Activated CD4-positive, alpha-beta T cell treated with anti-CD3 and anti-CD28 coated beads for 36 hours (primary cell): ENCODE results near the gene RBM47. TPM values are rescaled to one million over a fixed set of nuclear protein-coding genes. Genes with fewer than 3 reads are reported as not detected.

Source experiments
- ATAC-seq: fragments of 200-7000 bp; cut with Tn5 transposase; one replicate; pipeline ENCODE4 v1.10.0; 2021; ENCODE audit warnings: mild to moderate bottlenecking, moderate library complexity
- CTCF ChIA-PET: fragments of 350-600 bp; sonication (Branson Sonifier 250); formaldehyde crosslinking; loops from one replicate; lab custom pipeline; 2021; ENCODE audit warnings: antibody characterized with exemption; lab: Charles Lee
- POLR2A ChIA-PET: fragments of 350-600 bp; sonication (Branson Sonifier 250); formaldehyde crosslinking; loops from one replicate; lab custom pipeline; 2021; ENCODE audit warnings: antibody characterized with exemption, inconsistent platforms; lab: Charles Lee
- DNase-seq: peaks from one replicate; pipeline ENCODE4 v3.0.0-alpha.2; 2020
- H3K27ac Mint-ChIP-seq: one replicate; pipeline ENCODE4 v1.8.0; 2021; ENCODE audit warnings: mixed read lengths
- H3K27me3 Mint-ChIP-seq: one replicate; pipeline ENCODE4 v1.8.0; 2021; ENCODE audit warnings: mixed read lengths
- H3K36me3 Mint-ChIP-seq: one replicate; pipeline ENCODE4 v1.8.0; 2021; ENCODE audit warnings: low read depth, mixed read lengths
- H3K4me1 Mint-ChIP-seq: one replicate; pipeline ENCODE4 v1.8.0; 2021; ENCODE audit warnings: mixed read lengths
- H3K4me3 Mint-ChIP-seq: one replicate; pipeline ENCODE4 v1.8.0; 2021; ENCODE audit warnings: mild to moderate bottlenecking, moderate library complexity, mixed read lengths
- H3K9me3 Mint-ChIP-seq: one replicate; pipeline ENCODE4 v1.8.0; 2021; ENCODE audit warnings: low read depth, mixed read lengths
- intact Hi-C, 2 experiments: fragments of 100-400 bp; cut with DNase I in 1 of 2; cut with micrococcal nuclease in 1 of 2; formaldehyde crosslinking; loops; one replicate each; pipeline versions ENCODE4 v1.14.2 to v1.15.1; 2022 to 2024; cut with DNase I, micrococcal nuclease
- total RNA-seq, 2 experiments: library from RNA; stranded (reverse); gene quantifications; one replicate each; pipeline ENCODE4 v1.2.3, GENCODE V29; 2021

The RBM47 gene
- total RNA-seq, 2 experiments from 2014 or later, result 3.2 to 4.4 TPM

DNA sequence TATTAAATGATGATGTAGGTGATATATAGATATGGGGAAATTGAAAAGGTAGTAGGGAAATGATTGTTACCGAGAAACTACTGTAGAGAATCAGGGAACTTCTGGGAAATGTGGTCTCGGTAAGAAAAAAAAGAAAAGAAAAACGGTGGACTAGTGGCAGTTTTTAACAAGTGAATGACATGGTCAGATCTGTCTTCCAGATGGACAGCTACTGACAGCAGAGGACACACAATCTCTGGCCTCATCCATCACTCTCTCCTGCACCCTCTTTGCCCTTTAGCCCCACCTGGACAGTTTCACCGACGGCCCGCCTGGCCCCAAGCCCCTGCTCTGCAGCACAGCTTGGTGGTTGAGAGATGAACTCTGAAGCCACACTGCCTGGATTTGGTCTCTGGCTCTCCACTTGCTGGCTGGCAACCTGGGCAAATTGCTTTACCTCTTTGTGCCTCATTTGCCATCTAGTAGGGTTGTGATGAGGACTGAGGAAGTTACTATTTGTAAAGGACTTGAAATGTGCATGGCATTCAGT, 23.4 kb downstream of the RBM47 start:
- H3K9me3 Mint-ChIP-seq, result no peaks in the 10 kb centered on the region
- H3K36me3 Mint-ChIP-seq, result no peaks in the 10 kb centered on the region
- ATAC-seq (no peak), DNase-seq (no peak)
- POLR2A ChIA-PET, result no interaction called here
- no peak overlapping the region for H3K27ac Mint-ChIP-seq
- H3K4me3 Mint-ChIP-seq, result no peak overlapping the region
- no peaks in the 10 kb centered on the region for H3K27me3 Mint-ChIP-seq
- CTCF ChIA-PET, result no interaction called here
- intact Hi-C loops, result no loop called here
- H3K4me1 Mint-ChIP-seq, result no peaks in the 10 kb centered on the region

DNA sequence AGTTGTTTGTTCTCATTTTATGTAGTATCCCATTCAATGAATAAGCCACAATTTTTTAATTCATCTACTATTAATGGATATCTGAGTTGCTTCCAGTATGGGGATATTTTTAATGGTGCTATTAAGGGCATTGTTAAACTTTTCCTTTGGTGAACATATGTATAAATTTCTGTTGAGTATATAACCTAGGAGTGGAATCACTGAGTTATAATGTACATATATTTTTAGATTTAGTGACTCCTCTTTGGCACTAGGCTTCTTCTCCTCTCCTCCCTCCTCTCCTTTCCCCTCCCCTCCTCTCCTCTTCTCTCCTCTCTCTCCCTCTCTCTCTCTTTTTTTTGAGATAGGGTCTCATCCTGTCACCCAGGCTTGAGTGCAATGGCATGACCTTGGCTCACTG, 26.4 kb downstream of the RBM47 start:
- Mint-ChIP-seq H3K4me3 (no peak overlapping the region), H3K36me3 (no peaks in the 10 kb centered on the region), H3K27ac (no peak overlapping the region), H3K4me1 (no peaks in the 10 kb centered on the region), H3K27me3 (no peaks in the 10 kb centered on the region), H3K9me3 (no peaks in the 10 kb centered on the region)
- ChIA-PET CTCF (no interaction called here), POLR2A (no interaction called here)
- ATAC-seq (no peak), DNase-seq (no peak)
- intact Hi-C loops, result no loop called here

DNA sequence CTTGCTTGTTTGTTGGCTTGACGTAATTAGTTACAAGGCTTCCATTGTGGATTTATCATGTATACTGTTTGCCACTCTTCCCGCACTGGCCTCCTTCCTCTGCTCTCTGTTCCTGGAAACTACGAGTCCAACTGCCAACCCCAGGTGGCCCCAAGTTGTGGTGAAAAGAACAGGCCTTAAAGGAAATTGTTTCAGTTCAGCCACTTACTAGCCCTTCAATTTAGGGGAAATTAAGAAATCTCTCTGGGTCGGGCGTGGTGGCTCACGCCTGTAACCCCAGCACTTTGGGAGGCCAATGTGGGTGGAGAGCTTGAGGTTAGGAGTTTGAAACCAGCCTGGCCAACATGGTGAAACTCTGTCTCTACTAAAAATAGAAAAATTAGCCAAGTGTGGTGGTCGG, 28.0 kb downstream of the RBM47 start:
- ChIA-PET CTCF (no interaction called here), POLR2A (no interaction called here)
- no peaks in the 10 kb centered on the region for H3K27me3 Mint-ChIP-seq
- DNase-seq (no peak), ATAC-seq (no peak)
- H3K4me3 Mint-ChIP-seq, result no peak overlapping the region
- no peak overlapping the region for H3K27ac Mint-ChIP-seq
- H3K36me3 Mint-ChIP-seq, result no peaks in the 10 kb centered on the region
- H3K4me1 Mint-ChIP-seq, result no peaks in the 10 kb centered on the region
- intact Hi-C loops, result no loop called here
- no peaks in the 10 kb centered on the region for H3K9me3 Mint-ChIP-seq

DNA sequence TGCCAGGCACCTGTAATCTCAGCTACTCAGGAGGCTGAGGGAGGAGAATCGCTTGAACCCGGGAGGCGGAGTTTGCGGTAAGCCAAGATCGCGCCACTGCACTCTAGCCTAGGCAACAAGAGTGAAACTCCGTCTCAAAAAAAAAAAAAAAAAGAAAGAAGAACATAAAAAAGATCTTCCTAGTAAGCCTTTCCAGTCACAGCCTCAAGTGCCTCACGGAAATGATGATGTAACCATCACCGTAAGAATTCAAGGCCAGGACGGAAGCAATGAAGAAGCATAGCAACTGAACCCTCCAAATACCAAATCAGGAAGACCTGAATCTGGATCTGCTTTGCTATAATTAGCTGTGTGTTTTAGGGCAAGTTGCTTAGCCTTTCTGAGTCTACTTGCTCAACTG, 28.8 kb downstream of the RBM47 start:
- CTCF ChIA-PET, result no interaction called here

DNA sequence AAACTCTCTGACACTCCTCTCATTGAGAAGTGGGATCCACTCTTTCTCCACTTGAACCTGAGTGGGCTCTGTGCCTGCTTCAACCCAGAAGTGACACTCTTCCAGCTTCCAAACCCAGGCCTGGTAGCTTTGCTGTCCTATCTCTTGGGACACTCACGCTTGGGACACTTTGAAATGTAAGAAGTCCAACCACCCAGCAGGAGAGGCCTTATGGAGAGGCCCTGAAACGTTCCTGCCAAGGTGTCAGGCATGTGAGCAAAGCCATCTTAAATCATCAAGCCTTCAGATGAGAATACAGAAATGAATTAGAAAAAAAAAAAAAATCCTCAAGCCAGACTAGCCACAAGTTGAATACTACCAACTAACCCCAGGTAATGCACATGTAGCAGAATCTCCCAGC, 30.2 kb downstream of the RBM47 start:
- H3K27ac Mint-ChIP-seq, result no peak overlapping the region
- no peaks in the 10 kb centered on the region for H3K9me3 Mint-ChIP-seq
- no peaks in the 10 kb centered on the region for H3K27me3 Mint-ChIP-seq
- intact Hi-C loops, result no loop called here
- ChIA-PET POLR2A (no interaction called here), CTCF (no interaction called here)
- H3K36me3 Mint-ChIP-seq, result no peaks in the 10 kb centered on the region
- DNase-seq (no peak), ATAC-seq (no peak)
- H3K4me3 Mint-ChIP-seq, result no peak overlapping the region
- H3K4me1 Mint-ChIP-seq, result no peaks in the 10 kb centered on the region

More for the DNA sequence above, 28.8 kb downstream of the RBM47 start:
- DNase-seq (no peak), ATAC-seq (no peak)
- no peak overlapping the region for H3K4me3 Mint-ChIP-seq
- H3K9me3 Mint-ChIP-seq, result no peaks in the 10 kb centered on the region
- no peak overlapping the region for H3K27ac Mint-ChIP-seq
- no peaks in the 10 kb centered on the region for H3K36me3 Mint-ChIP-seq
- H3K4me1 Mint-ChIP-seq, result no peaks in the 10 kb centered on the region
- no peaks in the 10 kb centered on the region for H3K27me3 Mint-ChIP-seq
- intact Hi-C loops, result no loop called here
- POLR2A ChIA-PET, result no interaction called here

DNA sequence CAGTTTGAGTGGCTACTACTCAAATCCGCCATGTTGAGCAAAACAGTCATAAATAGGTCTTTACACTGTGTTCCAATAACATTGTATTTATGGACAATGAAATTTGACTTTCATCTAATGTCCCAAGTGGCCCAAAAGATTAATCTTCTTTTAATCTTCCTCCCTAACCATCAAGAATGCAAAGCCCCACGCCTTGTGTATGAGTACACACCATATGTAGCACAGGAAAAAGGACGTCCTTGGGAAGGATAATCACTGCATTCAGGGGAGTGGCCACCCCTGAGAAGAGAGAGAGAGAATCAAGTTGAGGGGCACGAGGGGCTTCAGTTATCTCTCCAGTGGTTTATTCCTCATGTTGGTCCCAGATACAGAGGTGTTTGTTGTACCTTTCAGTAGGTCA, 33.1 kb downstream of the RBM47 start:
- CTCF ChIA-PET, result no interaction called here
- no peaks in the 10 kb centered on the region for H3K36me3 Mint-ChIP-seq
- no peak overlapping the region for H3K27ac Mint-ChIP-seq
- H3K4me1 Mint-ChIP-seq, result no peaks in the 10 kb centered on the region
- POLR2A ChIA-PET, result no interaction called here
- ATAC-seq (no peak), DNase-seq (no peak)
- no peaks in the 10 kb centered on the region for H3K27me3 Mint-ChIP-seq
- H3K9me3 Mint-ChIP-seq, result no peaks in the 10 kb centered on the region
- intact Hi-C loops, result no loop called here
- H3K4me3 Mint-ChIP-seq, result no peak overlapping the region

DNA sequence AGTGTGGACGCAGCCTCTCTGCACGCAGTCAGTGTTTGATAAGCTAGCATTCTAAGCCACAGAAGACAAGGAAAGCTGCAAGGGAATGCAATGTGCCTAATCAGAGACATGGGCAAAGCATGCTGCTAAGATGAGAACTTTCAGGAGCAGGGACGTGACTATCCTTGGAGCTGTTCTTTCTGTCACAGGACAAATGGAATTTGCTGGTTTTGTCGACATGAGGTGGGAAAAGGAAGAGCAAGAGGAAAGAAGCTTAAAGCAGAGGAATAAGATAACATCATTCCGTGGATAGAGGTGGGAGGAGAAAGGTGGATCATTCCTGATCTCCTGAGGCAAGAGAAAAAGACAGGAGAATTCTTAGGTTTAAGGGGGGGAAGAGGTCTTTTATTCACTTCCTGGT, 33.7 kb downstream of the RBM47 start:
- ATAC-seq, result no peak
- intact Hi-C loops, result no loop called here
- H3K4me1 Mint-ChIP-seq, result no peaks in the 10 kb centered on the region
- no peaks in the 10 kb centered on the region for H3K36me3 Mint-ChIP-seq
- H3K9me3 Mint-ChIP-seq, result no peaks in the 10 kb centered on the region
- H3K4me3 Mint-ChIP-seq, result no peak overlapping the region
- H3K27ac Mint-ChIP-seq, result no peak overlapping the region
- no peaks in the 10 kb centered on the region for H3K27me3 Mint-ChIP-seq
- DNase-seq, result no peak
- POLR2A ChIA-PET, result no interaction called here
- CTCF ChIA-PET, result no interaction called here

DNA sequence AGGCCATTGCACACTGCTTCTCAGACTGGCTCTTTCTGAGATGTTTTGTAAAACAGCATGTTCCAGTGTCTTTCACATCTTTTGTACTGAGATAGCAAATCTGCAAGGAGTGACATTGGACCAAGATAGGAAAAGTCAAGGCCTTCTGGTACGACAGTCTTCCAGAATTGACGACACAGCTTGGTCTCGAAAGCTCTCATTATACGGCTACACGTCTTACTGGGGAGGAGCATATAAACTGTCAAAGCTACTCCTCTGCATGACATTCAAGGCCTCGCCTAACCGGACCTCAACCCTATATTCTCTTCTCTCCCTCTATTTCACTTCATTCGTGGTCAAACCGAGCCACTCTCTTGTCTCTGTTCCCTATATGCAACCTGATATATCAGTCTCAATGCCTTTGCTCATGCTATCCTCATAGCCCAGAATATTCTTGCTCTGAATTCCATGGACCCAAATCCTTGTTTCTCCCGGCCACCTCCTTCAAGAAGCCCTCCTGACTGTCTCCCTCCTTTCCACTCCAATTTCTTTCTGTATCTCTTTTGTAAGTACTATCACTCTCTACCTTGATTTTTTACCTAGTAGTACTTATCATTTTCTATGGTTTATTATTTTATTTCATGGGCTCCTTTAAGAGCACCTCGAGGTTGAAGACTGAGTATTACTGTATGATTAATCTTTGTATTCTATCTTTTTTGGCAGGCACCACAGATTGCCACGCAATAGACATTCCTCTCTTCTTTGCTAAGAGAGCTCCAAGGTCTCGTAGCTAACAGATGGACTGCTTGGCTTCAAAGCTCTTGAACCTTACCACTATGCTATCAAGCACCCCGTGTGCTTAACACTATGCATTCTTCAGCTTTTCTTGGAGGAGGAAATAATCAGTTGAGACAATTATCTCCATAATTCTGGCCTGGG, 35.1 kb downstream of the RBM47 start:
- ChIA-PET POLR2A (no interaction called here), CTCF (interaction anchor here (0.5 kb wide), 1 partner anchor 14 kb away, joined by 3 read pairs; no protein-coding TSS in a partner anchor)
- no peaks in the 10 kb centered on the region for H3K9me3 Mint-ChIP-seq
- no peak for DNase-seq
- H3K4me3 Mint-ChIP-seq, result no peak overlapping the region
- intact Hi-C loops, result no loop called here
- H3K36me3 Mint-ChIP-seq, result no peaks in the 10 kb centered on the region
- H3K27ac Mint-ChIP-seq, result no peak overlapping the region
- no peaks in the 10 kb centered on the region for H3K4me1 Mint-ChIP-seq
- no peaks in the 10 kb centered on the region for H3K27me3 Mint-ChIP-seq
- ATAC-seq, result no peak

DNA sequence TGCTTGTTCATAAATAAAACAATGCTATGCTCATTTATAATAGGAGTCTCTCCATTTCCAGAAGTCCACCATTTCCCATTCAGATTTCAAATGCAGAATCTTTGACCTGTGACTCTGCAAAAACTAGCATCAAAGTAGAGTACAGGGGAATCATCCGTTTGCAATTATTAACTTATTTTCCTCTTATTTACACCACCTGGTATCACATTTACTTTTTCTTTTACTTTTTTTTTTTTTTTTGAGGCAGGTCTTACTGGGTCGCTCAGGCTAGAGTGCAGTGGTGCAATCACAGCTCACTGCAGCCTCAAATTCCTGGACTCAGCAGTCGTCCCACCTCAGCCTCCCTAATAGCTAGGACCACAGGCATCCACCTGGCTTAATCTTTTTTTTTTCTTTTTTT, 37.6 kb downstream of the RBM47 start:
- ATAC-seq (no peak), DNase-seq (no peak)
- ChIA-PET POLR2A (no interaction called here), CTCF (interaction anchor here (0.7 kb wide), 1 partner anchor 9 kb away, joined by 4 read pairs; no protein-coding TSS in a partner anchor)
- Mint-ChIP-seq H3K36me3 (no peaks in the 10 kb centered on the region), H3K4me1 (no peaks in the 10 kb centered on the region), H3K27ac (no peak overlapping the region), H3K27me3 (no peaks in the 10 kb centered on the region), H3K9me3 (no peaks in the 10 kb centered on the region), H3K4me3 (no peak overlapping the region)
- intact Hi-C loops, result no loop called here

DNA sequence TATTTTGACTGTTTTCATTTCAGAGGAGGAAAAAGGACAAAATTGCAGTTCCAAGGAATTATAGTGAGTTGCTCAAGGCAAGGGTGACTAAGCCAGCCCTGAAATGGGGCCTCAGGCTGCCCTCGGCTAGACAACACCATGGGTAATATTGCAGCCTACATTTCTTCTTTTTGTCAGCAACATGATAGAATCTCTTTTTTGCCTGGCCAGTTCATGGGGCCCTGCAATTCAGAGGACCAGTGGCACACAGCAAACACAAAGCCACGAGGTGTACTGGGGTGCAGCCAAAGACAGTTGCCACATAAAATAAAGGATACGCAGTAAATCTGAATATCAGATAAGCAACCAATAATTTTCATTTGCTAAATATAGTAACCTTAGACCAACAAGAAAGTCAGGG, 41.8 kb downstream of the RBM47 start:
- no peak overlapping the region for H3K4me3 Mint-ChIP-seq
- H3K27me3 Mint-ChIP-seq, result peaks cover 3% of the 10 kb centered on the region
- no peaks in the 10 kb centered on the region for H3K9me3 Mint-ChIP-seq
- CTCF ChIA-PET, result no interaction called here
- ATAC-seq, result no peak
- no peak for DNase-seq
- H3K4me1 Mint-ChIP-seq, result no peaks in the 10 kb centered on the region
- POLR2A ChIA-PET, result no interaction called here
- no peaks in the 10 kb centered on the region for H3K36me3 Mint-ChIP-seq
- intact Hi-C loops, result no loop called here
- no peak overlapping the region for H3K27ac Mint-ChIP-seq

DNA sequence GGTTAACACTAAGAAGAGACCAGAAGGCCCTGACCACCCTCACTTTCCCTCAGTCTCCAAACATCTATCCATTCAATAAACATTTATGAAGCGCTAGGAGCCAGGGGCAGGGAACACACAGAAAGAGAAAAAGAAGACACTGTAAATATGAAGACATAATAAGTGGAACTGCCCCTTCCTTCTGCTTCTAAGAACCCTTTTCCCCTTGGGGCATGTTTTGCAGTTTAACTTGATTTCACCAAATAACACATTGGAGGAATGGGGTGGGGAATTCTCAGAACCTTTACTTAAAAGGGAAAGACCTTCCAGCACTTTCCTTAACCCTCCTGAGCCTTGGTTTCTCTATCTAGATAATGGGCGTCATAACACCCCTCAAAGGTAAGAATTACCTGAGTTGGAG, 42.3 kb downstream of the RBM47 start:
- Mint-ChIP-seq H3K27ac (no peak overlapping the region), H3K4me1 (no peaks in the 10 kb centered on the region), H3K36me3 (no peaks in the 10 kb centered on the region), H3K27me3 (peaks cover 7% of the 10 kb centered on the region), H3K9me3 (no peaks in the 10 kb centered on the region), H3K4me3 (no peak overlapping the region)
- no peak for ATAC-seq
- no peak for DNase-seq
- intact Hi-C loops, result no loop called here
- POLR2A ChIA-PET, result no interaction called here
- CTCF ChIA-PET, result no interaction called here

DNA sequence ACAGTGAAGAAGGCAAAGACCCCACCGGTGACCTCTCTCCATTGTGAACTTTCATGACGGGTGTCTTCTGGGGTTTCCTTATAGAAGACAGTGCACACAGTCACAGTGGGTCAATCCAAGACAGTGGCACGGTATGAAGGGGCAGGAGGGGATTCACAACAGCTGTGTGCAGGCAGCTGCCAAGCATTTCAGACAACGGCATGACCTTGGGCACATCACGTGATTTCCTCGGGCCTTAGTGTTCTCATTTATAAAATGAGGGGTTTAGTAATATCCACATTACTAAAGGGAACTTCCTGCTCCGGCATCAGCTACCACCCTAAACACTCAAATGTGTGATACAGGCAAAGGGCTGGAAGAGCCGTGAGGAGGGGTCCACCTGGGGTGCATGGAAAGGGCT, 42.9 kb downstream of the RBM47 start:
- ATAC-seq, result no peak
- POLR2A ChIA-PET, result no interaction called here
- intact Hi-C loops, result no loop called here
- H3K4me3 Mint-ChIP-seq, result no peak overlapping the region
- H3K9me3 Mint-ChIP-seq, result no peaks in the 10 kb centered on the region
- H3K27ac Mint-ChIP-seq, result no peak overlapping the region
- CTCF ChIA-PET, result no interaction called here
- DNase-seq, result no peak
- no peaks in the 10 kb centered on the region for H3K36me3 Mint-ChIP-seq
- H3K4me1 Mint-ChIP-seq, result peaks cover 3% of the 10 kb centered on the region
- H3K27me3 Mint-ChIP-seq, result peaks cover 7% of the 10 kb centered on the region
